Non-pigmented ciliary epithelial cell (primary cell): ENCODE data around the gene DLG2.

Experiments
- DNase-seq: peaks from one replicate; pipeline ENCODE4 v3.0.0-alpha.2; 2010; ENCODE audit warnings: low read depth

Gene DLG2

GRCh38 chr11:84775503-84775902, 851.6 kb downstream of the DLG2 start:
- no peak for DNase-seq

GRCh38 chr11:84763931-84764330, 863.2 kb downstream of the DLG2 start:
- no peak for DNase-seq

GRCh38 chr11:84757711-84758110, 869.4 kb downstream of the DLG2 start:
- no peak for DNase-seq

DNA sequence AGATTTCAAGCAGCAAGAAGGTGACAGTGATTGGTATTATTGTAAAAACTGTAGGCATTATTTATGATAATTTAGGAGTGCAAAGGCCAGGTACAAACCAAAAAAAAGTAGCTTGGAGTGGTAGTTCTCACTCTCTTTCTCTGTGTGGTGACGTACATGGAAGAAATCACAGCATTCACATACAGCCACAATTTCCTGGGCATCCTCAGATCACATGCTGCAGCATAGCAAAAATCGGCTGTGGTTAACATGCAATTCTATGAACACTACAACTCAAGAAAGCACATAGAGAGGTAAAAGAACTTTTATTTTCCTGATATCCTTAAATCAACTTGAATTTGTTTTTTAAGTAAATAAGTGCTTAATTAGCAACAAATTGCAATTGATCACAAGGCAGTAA, 875.8 kb downstream of the DLG2 start:
- no peak for DNase-seq

DNA sequence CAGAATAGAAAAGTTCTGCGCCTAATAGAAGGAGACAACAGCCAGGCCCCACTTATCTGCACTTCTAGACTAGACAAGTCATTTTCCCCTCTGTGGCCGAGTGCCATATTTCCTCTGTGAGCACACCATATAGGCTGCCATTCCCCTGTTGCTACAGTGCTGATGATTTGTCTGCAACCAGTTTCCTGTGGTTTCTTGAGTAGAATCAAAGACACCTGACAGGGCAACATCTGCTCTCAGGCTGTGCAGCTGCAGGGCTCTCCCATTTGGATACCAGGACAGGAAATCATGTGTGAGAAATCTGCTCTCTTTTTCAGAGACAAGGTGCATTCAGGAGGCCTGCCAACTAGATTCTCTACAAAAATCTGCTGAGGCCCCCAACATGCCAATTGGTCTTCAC, 879.3 kb downstream of the DLG2 start:
- DNase-seq, result no peak

DNA sequence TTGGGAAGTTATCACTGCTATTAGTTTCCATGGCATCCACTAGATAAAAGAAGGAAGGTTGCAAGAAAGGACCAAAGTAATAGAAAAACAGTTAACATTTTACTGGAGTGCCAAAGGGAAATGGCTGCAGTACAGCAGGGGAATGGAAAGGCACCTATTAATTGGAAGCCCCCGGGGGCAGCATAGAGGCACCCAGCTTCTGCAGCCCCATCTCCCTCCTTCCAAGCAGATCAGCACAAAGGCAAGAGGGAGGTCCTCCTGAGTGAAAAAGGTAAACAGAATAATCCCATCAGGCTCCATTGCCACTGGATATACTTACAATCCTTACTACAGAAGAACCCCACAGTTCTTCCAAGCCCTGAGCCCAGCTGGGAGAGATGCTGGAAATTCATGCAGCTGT, 887.1 kb downstream of the DLG2 start:
- no peak for DNase-seq

- DNase-seq, result no peak
These were observed 902.9 kb downstream of the DLG2 start for GRCh38 chr11:84724256-84724655.

GRCh38 chr11:84722583-84723108, 904.5 kb downstream of the DLG2 start:
- DNase-seq, result no peak

- DNase-seq, result no peak
These were observed 905.6 kb downstream of the DLG2 start for GRCh38 chr11:84721561-84721961.

- no peak for DNase-seq
These were observed 906.3 kb downstream of the DLG2 start for GRCh38 chr11:84720706-84721402.

DNA sequence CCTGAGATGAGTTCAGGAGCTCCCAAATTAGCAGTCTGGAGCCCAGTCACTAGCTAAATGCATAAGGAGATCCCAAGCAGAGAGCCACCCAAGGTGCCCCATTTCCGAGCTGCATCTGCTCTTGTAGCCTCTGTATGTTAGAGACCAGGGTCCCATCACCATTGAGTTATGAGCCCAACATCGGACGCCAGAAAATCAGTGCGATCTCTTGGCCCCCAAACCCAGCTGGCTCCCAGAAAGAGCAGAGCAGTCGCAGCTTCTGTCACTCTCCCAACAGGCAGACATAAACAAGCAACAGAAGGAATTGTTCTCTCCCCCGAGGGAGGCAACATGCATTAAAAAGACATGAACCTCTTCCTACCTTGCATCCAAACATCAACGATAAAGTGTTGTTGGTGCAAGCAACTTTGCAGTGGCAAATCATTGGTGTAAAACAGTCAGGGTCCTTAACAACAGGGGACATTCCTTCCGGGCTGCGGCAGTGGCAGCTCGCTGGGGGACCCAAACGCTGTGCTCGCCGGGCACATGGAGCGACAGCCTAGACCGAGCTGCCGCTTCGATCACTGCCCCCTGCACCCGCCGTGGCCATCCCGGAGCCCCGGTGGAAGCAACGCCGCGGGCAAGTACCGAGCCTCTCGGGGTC, 907.1 kb downstream of the DLG2 start:
- no peak for DNase-seq

DNA sequence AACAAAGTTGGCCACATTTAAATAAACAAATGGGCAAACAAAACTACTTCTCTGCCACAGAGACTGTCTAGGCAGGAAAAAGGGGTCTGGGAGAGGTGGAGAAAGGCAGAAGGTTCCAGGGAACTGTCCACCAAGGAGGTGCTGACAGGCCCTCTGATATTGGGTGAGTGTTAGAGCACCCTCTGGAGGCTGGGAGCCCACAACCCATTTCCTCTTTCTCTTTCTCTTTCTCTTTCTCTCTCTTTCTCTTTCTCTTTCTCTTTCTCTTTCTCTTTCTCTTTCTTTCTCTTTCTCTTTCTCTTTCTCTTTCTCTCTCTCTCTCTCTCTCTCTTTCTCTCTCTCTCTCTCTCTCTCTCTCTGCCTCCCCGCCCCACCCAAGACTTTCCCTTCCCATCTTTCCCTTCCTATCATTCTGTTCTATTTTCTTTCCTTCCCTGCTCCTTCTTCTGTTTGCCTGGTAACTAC, 912.8 kb downstream of the DLG2 start:
- peak; percentile 3 for DNase-seq

DNA sequence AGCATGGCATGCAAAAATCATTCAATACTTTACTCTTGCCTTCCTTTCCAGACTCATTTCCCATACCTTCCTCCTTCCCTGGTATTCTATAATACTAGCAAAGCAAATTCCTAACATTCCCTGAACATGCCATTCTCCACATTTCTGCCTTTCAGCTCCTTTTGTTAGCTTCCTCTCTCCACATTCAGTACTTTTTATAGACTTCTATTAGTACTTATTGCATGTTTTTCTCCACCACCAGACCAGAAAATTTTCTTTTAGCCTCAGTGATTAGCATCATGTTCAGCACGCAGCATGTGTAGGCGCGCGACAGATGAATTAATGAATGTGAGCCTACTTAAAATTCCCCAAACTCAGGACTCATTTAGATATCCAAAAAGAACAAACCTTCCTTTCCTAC, 935.3 kb downstream of the DLG2 start:
- peak; percentile 1 for DNase-seq

DNA sequence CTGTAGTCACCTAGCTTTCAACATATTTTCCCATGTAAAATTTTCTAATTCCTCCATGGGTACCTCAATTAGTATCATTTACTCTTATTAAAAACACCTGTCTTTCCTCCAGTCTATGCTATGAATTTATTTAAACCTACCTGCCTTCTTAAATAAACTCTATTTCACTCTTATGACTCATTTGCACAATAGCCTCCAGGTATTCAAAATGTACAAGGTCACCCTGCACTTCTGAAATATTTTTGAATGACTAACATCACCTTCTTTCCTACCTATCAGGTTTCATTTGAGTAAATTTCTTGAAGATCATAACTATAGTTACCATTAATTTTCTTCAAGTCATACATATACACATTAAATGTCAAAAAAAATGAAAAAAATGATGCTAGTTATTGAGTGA, 939.7 kb downstream of the DLG2 start:
- DNase-seq, result no peak

DNA sequence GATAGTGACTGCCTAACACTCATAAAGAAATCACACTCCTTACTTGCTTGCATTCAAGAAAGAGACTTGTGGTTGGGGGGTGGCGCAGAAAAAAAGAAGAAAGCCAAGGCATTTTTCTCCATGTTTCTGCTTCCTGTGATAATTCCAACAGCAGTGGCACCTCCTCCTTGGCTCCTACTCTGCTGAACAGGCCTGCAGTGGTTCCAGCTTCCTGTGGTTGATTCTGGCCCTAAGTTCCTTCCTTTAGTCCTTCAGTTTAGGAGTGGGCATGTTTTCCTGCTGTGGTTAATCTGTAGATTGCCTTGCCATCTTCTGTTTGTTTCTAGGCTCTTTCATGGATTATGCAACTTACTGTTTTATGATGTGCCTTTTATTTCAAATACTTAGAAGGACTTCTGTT, 940.4 kb downstream of the DLG2 start:
- DNase-seq, result no peak

- no peak for DNase-seq
These were observed 941.2 kb downstream of the DLG2 start for GRCh38 chr11:84685976-84686375.

- no peak for DNase-seq
These were observed 942.0 kb downstream of the DLG2 start for GRCh38 chr11:84685149-84685548.

- DNase-seq, result no peak
These were observed 945.7 kb downstream of the DLG2 start for GRCh38 chr11:84681456-84681855.

DNA sequence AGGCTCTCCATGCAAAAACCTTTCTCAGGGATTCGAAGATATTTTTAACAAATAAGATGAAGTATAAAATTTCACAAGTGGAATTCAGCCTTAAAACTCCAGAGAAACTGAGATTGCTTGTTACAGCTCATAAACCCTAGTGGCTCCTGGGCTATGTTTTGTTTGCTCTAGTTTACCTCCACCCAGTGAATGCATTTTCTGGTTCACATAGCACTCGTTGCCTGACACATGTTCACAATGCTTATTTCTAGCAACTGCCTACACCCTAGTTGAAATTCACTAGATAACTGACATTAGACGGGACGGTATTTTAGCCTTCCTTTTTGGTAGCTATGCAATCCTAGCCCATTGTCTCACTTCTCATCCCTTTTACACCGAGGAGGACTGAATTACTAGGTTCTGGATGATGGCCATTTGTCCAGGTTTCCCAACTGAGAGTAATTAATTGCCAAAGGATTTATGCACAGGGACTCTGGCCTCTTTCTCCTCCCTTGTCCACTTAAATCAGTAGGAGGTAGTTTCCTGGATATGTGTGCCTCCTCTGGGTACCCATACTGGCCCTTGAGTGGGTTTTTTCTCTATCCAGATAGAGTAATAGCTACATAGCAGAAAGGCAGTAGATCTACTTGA, 951.6 kb downstream of the DLG2 start:
- DNase-seq, result no peak

- DNase-seq, result no peak
These were observed 953.4 kb downstream of the DLG2 start for GRCh38 chr11:84673753-84674152.

DNA sequence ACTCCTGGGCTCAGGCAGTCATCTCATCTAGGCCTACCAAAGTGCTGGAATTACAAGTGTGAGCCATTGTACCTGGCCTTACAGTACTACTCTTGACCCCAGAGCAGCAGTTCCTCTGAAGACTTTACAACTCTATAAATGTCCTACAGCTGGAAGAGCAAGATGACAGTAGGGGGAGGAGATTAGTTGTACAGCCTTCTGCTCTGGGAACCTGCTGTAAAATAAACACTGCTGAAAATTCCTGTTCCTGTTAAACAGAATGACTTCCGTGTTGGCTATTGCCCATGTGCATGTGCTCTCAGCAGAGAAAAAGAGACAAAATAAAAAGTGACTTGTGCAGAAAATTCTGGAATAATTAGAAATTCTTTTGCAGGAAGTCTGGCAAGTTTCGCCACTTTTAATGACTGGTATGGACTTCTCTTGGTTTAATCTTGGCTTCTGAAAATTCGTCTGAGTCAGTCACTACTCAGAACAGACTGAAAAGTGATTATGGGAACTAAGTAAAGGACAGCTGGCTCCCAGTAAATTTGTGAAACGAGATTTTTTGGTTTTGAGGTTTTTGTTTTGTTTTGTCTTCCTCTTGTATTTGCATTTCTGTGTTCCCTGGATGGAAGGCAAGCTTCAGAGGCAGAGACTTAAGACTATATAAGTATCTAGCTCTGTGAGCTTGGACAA, 955.7 kb downstream of the DLG2 start:
- no peak for DNase-seq

- DNase-seq, result no peak
These were observed 963.4 kb downstream of the DLG2 start for GRCh38 chr11:84663731-84664130.
